NCI-H2107 treated with DMSO at 0.1 percent for 48 hours (cell line): Measurements from ENCODE around the gene AGAP1.

Experiments used
- DNase-seq: peaks from one replicate; lab custom pipeline; 2025; ENCODE audit not compliant: unreplicated experiment; lab: John Stamatoyannopoulos, UW

Gene AGAP1

GRCh38 chr2:235486729-235487128 is 7.1 kb upstream of the AGAP1 start:
- no peak for DNase-seq

DNA sequence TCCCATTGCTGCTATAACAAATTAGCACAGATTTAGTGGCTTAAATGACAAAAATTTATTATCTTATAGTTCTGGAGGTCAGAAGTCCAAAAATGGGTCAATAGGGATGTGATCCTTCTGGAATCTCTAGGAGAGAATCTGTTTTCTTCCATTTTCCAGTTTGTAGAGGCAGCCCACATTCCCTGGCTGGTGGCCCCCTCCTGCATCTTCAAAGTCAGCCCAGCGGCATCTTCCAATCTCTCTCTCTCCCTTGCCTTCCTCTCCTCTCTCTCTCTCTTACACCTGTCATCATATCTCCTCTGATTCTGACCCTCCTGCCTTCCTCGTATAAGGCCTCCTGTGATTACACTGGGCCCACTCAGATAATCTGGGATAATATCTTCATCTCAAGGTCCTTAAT is 3.9 kb upstream of the AGAP1 start:
- no peak for DNase-seq

DNA sequence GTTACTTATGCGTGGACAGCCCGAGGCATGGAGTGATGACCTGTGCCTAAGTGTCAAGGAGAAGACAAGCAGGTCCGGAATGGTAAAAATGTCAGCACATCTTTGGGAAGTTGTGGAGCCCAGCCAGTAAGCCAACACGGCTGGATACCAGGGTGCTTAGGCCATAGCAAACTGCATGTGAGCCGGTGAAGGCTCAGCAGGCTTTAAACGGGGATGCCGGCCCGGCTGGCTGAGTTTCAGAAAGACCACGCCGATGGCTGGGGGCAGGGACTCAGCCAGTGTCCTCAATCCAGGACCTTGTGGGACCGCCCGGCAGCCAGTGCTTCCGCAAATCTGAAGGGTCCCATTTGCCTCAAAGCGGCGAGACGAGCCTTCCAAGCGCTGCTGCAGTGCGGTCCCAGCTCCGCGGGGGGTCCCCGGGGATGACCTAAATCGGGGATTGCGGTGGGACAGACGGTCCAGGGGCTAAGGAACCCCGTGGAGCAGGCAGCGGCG is 946 bp upstream of the AGAP1 start:
- DNase-seq = no peak

DNA sequence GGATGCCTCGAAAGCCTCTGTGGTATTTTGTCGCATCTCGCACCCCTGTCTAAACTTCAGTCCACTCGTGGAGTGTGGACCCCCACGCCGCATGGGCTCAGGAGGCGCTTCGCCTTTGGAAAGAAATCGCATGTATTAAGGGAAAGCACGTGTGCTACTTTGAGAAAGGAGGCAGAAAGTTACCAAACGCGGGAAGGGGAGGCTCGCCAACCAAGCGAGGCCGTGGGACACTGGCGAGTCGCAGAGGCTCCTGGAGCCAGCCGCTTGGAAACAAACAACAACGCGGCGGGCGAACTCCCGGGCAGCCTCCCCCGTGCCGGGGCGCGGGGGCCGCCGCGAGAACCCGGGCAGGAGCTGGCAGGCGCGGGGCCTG is 455 bp upstream of the AGAP1 start:
- DNase-seq = no peak

GRCh38 chr2:235494716-235495372 is 1.0 kb downstream of the AGAP1 start:
- no peak for DNase-seq

DNA sequence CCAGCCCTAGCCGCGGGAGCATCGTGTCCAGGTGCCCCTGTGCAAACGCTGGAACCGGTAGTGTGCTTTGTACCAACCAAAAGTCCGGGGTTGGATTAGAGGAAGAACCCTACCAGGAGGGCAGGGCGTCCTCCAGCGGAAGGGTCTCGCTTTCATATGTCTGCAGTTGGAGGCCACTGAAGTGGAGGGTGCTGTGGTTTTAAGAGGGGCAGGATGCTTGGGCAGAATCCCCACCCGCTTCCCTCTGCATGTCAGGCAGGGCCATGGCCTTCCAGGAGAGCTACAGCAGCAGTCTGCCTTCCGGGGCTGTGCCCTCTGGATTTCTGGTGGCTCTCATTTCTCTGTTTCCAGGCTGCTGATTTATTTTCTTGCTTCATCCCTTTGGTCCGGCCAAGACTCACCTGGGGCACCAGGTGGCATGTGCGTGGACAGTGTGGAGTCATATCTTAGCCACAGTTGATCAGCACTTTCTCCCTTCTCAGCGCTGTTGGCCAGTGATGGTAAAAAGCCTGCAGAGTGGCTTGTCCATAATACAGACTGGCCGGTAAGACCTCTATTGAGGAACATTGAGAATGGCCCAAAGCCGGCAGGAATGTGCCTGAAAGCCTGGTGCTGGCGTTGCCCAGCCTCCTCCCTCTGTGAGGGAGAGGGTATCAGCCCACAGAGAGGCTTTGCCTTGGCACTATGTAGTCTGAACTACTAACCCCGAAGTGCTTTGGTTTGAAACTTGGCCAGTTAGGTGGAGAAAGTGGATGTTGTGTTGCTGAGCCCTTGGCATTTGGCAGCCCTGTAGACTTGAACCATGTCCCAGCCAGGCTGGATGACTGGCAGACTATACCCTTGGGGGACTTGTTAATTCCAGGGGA is 1.8 kb downstream of the AGAP1 start:
- no peak for DNase-seq

- DNase-seq = peak; percentile 67
Observed at GRCh38 chr2:235496239-235496621, 2.4 kb downstream of the AGAP1 start.

- DNase-seq = no peak
Observed at GRCh38 chr2:235497096-235497495, 3.3 kb downstream of the AGAP1 start.

- DNase-seq = no peak
Observed at GRCh38 chr2:235498541-235498940, 4.7 kb downstream of the AGAP1 start.

GRCh38 chr2:235498946-235499812 is 5.3 kb downstream of the AGAP1 start:
- DNase-seq = peak; percentile 48

GRCh38 chr2:235500110-235500760 is 6.4 kb downstream of the AGAP1 start:
- DNase-seq = no peak

- DNase-seq = no peak
Observed at GRCh38 chr2:235500761-235501672, 7.2 kb downstream of the AGAP1 start.

DNA sequence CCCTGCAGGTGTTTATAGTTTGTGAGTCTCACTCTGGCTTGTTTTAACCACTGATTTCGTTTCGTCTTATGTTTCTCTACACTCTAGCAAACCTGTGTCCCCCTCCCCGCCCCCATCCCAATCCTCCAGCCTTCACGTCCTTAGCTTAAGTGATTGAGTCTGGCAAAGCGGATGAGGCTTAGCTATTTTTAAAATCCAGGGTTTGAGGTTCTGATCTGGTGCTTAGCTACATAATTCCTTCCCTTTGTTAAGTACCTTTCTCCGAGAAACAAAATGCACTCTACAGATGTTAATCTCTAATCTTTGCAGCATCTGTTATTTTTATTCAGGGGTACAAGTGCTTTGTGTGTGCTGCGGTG is 7.8 kb downstream of the AGAP1 start:
- no peak for DNase-seq

GRCh38 chr2:235502336-235502735 is 8.5 kb downstream of the AGAP1 start:
- DNase-seq = no peak

- no peak for DNase-seq
Observed at GRCh38 chr2:235504441-235505180, 10.8 kb downstream of the AGAP1 start.

DNA sequence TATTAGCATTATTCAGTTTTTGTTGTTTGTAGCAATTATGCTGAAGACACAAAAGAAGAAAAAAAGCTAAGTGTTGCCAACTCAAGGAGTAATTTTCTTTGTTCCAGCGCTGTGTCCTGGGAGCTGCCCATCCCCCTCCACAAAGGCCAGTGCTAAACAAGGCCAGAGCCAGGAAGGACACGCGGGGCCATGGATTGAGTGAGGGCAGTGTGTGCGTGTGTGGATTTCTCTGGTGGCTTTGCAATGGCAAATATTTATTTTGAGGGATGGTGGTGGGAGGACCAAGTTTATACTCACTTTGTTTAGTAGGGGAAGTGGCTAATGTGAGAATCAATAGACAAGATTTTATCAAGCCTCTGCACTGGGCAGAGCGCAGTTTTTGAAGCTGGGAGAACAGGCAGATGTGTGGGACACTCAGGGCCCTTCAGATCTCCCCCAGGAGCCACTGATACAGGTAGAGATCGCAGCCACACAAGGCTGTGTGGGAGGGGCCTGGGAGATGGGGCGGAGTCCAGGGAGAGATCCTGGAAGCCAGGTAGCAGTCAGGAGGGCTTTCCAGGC is 11.4 kb downstream of the AGAP1 start:
- DNase-seq = no peak

DNA sequence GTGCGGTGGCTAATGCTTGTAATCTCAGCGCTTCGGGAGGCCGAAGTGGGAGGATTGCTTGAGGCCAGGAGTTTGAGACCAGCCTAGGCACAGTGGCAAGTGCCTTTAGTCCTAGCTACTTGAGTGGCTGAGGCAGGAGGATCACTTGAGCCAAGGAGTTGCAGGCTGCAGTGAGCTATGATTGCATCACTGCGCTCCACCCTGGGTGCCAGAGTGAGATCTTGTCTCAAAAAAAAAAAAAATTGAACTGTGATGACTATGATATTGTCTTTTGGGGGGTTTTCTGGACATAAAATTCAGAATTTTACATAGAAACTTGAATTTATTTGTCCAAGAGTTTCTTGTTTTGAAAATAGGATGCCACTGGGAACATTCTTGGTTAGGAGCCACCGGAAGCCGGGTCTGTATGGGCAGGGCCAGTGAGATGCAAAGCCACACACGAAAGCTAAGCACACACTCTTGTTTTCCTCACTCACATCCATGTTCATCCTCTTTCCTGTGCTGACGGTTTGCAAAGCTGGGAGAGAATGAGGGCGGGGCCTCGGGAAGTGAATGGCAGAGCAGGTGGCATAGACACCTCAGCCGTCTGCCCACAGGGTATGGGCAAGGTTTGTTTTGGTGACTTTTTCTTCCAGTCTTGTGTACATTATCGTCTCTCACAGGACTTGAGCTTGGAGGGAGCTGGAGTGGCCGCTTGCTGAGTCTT is 12.6 kb downstream of the AGAP1 start:
- peak; percentile 91 for DNase-seq

DNA sequence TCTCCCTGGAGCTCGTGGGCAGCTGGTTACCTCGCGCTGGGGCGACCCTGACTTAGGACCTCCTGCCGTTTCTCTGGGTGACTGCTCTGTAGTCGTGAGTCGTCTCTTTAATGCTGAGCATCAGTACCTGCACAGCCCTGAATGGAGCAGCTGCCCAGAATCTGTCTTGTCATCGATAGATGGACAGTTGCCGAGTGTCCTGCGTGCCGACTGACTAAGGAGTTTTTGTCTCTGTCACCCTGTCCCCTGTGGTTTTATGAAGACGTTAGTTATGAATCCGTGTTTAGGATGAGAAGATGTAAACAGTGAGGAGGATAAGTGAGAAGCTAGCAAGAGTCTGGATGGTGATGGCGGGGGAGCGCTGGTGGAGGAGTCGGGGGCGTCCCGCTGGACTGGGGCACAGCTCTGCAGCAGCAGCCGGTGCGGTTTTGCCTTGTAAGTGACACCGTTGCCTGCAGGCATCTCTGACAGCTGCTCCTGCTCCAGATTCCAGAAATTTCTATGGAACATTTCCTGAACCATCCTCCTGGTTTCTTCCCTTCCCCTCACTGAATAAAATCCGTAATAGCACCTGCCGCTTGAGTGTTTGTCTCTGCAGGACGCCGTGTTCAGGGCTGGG is 13.3 kb downstream of the AGAP1 start:
- peak; percentile 72 for DNase-seq
